HUES48 (cell line): Measurements from ENCODE around the gene E2F4.

Source experiments
- H3K27ac ChIP-seq: one replicate; pipeline ENCODE4 v1.7.0; 2013; ENCODE audit warnings: low read depth, low read length, inconsistent platforms
- H3K27me3 ChIP-seq: 2 replicates; pipeline ENCODE4 v1.6.1; 2013; ENCODE audit warnings: mild to moderate bottlenecking, low read length; ENCODE audit not compliant: control insufficient read depth, insufficient read depth
- H3K36me3 ChIP-seq: 2 replicates; pipeline ENCODE4 v1.6.1; 2013; ENCODE audit warnings: low read length; ENCODE audit not compliant: control insufficient read depth, insufficient read depth
- H3K4me1 ChIP-seq: 2 replicates; pipeline ENCODE4 v1.6.1; 2013; ENCODE audit warnings: mild to moderate bottlenecking, low read length; ENCODE audit not compliant: control insufficient read depth, insufficient read depth
- H3K4me3 ChIP-seq: 2 replicates; pipeline ENCODE4 v1.5.1; 2013; ENCODE audit warnings: mild to moderate bottlenecking, low read depth, low read length
- H3K9ac ChIP-seq: 2 replicates; pipeline ENCODE4 v1.6.1; 2013; ENCODE audit warnings: mild to moderate bottlenecking, low read depth, low read length, moderate library complexity
- H3K9me3 ChIP-seq: 2 replicates; pipeline ENCODE4 v1.6.1; 2013; ENCODE audit warnings: low read length; ENCODE audit not compliant: control insufficient read depth, insufficient read depth

E2F4 gene

DNA sequence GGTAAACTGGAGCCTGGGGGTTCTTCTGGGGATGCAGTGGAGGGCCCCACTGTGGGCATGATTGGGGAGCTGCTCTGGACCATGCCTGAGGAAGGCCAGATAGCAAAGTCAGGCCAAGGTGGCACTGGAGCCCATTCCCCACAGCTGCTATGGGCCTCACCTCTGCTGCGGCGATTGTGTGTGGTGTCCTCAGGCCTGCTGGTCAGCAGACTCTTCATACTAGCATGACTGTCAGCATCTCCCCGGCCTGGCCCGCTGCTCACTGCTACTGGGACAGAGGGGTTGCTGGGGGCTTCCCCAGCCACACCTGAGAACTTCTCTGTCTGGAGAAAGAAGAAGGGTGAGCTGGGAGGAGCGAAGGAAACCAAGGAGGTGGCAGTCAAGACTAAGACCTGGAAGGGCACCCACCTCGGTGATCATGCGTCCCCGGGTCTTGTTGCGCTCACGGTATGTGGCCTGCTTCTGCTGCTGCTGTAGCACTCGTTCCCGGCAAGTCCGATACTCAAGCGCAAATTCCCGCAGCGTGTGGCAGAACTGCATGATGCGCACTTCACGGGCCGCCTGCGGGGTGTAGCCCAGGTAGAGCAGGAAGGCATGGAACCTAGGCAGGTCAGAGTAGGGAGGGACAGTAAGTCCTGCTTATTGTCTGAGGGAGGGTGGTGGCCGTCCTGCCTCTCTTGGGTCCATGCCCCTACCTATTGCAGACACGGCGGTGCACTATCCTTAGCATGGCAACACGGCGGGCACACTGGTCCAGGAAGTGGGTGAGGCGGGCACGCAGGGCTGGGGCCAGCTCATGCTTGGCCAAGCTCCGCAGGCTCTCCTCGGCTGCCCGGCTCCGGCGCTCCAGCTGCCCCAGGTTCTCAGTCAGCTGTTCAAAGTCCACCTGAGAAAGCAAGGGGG lies 38.2 kb downstream of the E2F4 start:
- Histone ChIP-seq H3K9me3 (no peaks in the 10 kb centered on the region), H3K4me1 (peaks cover 4% of the 10 kb centered on the region; the same call in 1 of the 2 replicates), H3K27ac (no peak overlapping the region), H3K27me3 (no peaks in the 10 kb centered on the region), H3K9ac (no peak overlapping the region), H3K36me3 (peaks cover 55% of the 10 kb centered on the region), H3K4me3 (no peak overlapping the region)

DNA sequence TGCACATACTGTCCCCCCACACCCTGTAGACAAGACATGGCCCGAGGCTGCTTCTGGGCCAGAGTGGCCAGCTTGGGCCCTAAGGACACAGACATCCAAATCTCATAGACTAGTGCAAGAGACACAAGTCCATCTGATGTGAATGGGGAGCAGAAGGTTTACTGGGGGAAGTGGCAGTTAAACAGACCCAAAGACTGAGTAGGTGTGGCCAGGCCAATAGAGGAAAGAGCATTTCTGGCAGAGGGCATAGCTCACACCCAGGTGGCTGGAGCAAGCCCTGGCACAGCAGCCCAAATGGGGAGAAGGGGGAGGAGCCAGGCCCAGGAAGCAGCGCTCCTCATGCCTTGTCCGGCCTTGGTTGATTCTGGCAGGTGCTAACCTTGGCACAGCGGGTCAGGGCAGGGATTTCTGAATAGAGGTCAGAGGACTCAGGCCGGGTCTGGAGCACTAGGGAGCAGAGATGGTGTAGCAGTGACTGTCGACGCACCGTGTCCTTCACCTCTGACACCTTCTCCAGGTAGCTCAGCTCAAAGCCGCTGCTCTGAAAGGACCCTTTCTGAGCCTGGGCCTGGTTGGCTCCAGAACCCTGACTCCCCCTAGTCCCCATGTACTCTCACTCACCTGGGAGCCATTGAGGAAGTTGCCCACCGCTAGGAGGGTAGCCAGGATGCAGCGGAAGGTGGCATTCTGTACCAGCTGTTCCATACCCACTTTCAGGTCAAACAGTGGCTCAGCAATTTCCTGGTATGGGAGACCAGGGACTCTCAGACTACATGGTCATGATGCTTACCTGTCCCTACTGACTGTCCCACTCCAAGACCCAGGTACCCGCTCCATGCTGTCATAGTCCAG lies 39.1 kb downstream of the E2F4 start:
- Histone ChIP-seq H3K9ac (no peak overlapping the region), H3K4me3 (no peak overlapping the region), H3K9me3 (no peaks in the 10 kb centered on the region), H3K4me1 (peaks cover 3% of the 10 kb centered on the region; the same call in 1 of the 2 replicates), H3K27me3 (no peaks in the 10 kb centered on the region), H3K36me3 (peaks cover 62% of the 10 kb centered on the region), H3K27ac (no peak overlapping the region)

DNA sequence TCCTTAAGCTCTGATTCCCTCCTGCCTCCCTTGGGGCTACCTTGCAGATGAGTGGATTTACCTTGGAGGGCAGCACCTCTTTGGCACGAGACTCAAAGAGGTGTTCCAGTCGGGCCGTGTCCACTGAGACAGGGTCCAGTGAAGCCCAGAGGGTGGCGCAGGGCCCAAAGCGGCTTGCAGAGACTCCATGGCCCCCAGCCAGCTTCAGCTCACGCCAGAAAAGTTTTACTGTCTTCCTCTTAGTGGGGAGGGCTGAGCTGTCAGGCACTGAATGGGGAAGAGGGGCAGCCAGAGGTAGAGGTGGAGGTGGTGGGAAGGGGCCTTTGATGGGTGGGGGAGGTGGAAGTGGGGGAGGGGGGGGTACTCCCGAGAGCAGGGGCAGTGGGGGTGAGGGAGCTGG lies 41.6 kb downstream of the E2F4 start:
- Histone ChIP-seq H3K36me3 (peaks cover 79% of the 10 kb centered on the region), H3K27ac (no peak overlapping the region)

DNA sequence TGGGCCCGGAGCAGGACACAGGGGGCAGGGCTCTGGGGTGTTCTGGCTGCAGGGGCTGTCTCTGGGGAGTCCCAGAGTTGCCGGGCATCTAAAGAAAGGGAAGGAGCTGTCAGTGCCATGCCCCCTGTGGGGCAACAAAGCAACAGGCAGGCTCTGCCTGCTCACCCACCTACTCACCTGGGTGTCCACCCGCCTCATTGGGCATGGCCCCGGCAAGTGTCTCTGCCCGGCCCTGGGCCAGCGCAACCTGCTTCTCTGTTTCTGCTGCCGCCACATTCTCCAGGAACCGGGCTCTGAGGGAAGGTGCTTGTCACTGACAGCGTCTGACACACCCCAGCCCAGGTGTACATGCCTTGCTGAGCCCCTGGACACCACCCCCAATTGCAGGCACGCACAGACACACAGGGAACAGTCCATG lies 42.2 kb downstream of the E2F4 start:
- Histone ChIP-seq H3K4me3 (no peak overlapping the region), H3K9me3 (no peaks in the 10 kb centered on the region), H3K4me1 (no peaks in the 10 kb centered on the region), H3K27ac (no peak overlapping the region), H3K27me3 (no peaks in the 10 kb centered on the region), H3K36me3 (peaks cover 79% of the 10 kb centered on the region), H3K9ac (no peak overlapping the region)

More for the DNA sequence above, 41.6 kb downstream of the E2F4 start:
- H3K4me3 ChIP-seq = no peak overlapping the region
- H3K4me1 ChIP-seq = no peaks in the 10 kb centered on the region
- no peak overlapping the region for H3K9ac ChIP-seq
- no peaks in the 10 kb centered on the region for H3K9me3 ChIP-seq
- H3K27me3 ChIP-seq = no peaks in the 10 kb centered on the region

DNA sequence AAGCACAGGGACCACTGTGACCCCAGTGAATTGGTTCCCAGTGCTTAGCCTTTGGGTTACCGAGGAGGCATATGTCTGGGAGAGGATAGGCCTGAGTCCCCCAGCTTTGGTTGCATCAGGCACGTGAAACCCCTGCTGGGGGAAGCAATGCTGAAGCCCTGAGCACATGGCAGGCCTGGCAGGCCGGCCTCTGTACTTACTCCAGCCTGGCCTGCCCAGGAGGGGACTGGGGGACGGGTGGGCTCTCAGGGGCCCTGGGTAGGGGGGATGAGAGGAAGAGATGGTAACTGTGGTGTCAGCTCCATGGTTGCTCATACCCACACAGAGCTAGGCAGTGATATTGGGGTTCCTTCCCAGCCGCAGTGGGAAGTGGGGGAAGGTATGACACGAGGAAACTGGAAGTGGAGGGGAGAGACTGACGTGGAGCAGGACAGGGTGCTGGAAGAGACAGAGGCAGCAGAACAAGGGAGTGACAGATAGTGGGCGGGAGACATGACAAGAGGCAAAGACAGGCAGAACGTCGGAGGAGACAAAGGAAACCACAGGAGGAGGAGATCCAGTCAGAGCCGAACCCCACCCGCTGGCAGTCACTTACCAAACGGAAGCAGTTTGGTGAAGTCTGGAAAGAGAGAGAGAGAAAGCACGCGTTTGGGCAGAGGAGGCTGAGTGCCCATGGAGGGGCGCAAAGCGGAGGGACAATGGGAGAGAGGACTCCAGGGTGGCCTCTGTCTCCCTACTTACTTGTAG lies 44.0 kb downstream of the E2F4 start:
- Histone ChIP-seq H3K27me3 (no peaks in the 10 kb centered on the region), H3K4me1 (peaks cover 3% of the 10 kb centered on the region; the same call in 1 of the 2 replicates), H3K4me3 (no peak overlapping the region), H3K27ac (no peak overlapping the region), H3K36me3 (peaks cover 68% of the 10 kb centered on the region), H3K9ac (no peak overlapping the region), H3K9me3 (no peaks in the 10 kb centered on the region)

DNA sequence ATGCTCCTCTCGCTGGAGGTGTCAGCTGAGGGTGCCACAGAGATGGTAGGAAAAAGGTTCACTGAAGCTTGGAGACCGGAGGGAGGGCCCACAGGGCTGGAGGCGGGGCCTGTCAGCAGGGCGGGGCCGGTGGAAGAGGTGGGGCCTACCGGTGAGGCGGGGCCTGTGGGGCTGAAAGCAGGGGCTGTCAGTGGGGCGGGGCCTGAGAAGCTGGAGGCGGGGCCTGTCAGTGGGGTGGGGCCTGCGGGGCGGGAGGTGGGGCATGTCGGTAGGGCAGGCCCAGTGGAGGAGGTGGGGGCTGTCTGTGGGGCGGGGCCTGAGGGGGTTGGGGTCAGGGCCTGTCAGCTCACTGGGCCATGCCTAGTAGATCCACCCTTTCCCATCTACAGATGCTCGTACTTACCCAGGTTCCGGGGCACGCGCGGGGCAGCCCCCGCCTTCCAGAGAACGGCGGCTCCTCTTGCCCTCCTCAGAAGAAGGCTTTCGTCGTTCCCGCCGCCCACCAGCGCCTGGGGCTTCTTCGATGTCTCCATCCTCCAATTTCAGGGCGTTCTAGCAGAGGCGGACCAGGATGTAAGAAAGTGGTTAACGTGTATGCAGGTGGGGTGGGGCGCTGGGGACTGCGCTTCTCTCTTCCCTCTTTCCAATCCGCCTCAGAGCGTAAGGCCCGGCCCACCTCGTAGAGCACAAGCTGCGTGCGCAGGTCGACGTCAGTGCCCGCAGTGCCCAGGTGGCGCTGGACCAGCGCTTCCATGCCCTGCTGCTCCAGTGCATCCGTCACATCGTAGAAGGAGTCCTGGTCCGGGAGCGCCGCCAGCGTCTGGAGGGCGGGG lies 44.8 kb downstream of the E2F4 start:
- Histone ChIP-seq H3K27ac (no peak overlapping the region), H3K9ac (no peak overlapping the region), H3K36me3 (peaks cover 60% of the 10 kb centered on the region), H3K4me3 (no peak overlapping the region; the same call in 1 of the 2 replicates), H3K9me3 (no peaks in the 10 kb centered on the region), H3K27me3 (no peaks in the 10 kb centered on the region), H3K4me1 (peaks cover 10% of the 10 kb centered on the region)

DNA sequence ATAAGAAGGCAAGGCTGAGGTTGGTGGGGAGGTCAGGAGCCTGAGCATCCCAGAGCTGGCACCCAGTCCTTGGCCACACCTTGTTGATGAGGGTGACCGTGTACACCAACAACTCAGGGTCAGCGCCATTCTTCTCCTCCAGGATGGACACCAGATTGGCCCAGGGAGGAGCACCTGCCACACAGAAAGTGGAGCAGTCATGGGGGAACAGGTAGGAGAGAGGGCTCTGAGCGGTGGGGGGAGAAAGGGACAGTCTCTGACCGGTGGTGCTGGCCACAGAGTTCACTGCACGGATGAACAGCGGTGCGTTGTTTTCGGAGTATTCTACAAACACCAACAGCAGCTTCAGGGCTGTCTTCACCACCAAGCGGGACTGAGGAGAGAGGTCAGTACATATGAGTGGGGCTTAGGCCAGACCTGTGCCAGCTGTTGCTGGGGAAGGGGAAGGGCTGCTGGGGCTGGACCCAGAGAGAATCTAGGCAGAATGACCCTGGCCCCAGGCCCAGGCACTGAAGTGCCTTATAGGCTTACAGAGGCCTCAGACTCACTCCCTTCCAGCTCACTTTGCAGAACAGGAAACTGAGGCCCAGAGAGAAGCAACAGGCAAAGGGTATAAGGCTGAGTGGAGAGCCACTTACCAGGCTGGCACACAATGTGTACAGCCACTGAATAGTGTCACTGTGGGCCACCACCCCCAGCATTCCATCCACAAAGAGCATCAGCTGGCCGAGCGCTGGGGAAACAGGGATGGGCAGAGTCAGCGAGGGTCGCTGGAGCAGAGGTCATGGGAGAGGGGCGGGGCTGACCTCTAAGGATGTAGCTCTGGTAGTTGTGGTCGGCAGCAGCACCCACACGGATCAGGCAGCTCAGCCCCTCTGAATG lies 45.7 kb downstream of the E2F4 start:
- H3K27me3 ChIP-seq = no peaks in the 10 kb centered on the region
- no peak overlapping the region for H3K27ac ChIP-seq
- no peak overlapping the region for H3K9ac ChIP-seq
- no peaks in the 10 kb centered on the region for H3K9me3 ChIP-seq
- H3K4me3 ChIP-seq = no peak overlapping the region
- peaks cover 12% of the 10 kb centered on the region for H3K4me1 ChIP-seq
- H3K36me3 ChIP-seq = peaks cover 57% of the 10 kb centered on the region

DNA sequence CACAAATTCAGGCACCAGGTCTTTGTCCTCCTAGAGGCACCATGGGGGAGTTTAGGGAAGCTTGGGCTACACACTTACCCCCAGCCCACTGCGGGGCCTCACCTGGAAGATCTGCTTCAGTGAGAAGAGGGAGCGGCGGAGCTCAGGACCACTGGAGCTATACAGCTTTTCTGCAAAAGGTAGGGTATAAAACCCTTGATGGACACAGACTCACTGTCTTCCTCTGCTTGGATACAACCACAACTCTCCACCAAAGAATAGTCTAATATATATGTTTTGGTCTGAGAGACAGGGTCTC lies 46.3 kb downstream of the E2F4 start:
- Histone ChIP-seq H3K9me3 (no peaks in the 10 kb centered on the region), H3K27me3 (no peaks in the 10 kb centered on the region), H3K4me3 (no peak overlapping the region), H3K9ac (no peak overlapping the region), H3K27ac (no peak overlapping the region), H3K4me1 (peaks cover 12% of the 10 kb centered on the region), H3K36me3 (peaks cover 56% of the 10 kb centered on the region)

DNA sequence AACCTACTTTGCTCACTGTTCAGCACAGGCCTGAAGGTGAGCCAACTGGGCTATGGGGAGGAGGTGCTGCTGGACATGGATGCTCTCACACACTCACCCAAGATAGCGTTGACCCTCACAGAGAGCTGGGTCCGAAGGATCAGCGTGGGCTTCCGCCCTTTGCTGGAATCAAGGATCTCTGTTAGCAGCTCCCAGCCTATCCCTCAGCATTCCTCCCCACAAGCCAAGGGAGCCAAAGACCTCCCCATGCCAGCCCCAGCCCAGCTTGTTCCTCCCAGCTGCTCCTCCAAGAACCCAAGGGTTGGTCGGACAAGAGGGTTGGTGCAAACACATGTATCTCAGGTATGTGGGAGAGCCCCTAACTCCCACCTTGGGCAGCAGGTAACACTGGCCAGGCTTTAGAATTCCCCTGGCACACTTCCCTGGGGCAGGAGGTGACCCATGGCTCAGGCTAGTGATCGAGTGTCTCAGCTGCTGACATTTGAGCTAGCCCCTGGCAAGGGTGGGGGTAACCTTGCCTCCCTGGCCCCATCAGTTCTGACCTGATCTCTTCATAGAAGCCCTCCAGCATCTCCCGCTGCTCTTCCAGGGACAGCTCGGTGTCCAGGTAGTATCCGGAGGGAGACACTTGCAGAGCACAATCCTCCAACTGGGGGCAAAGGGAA lies 47.0 kb downstream of the E2F4 start:
- Histone ChIP-seq H3K4me1 (peaks cover 12% of the 10 kb centered on the region), H3K27me3 (no peaks in the 10 kb centered on the region), H3K27ac (no peak overlapping the region), H3K9ac (no peak overlapping the region), H3K36me3 (peaks cover 52% of the 10 kb centered on the region), H3K4me3 (no peak overlapping the region), H3K9me3 (no peaks in the 10 kb centered on the region)
